HG02678 (cell line): ENCODE data around the gene RFC4.

Source experiments
- ATAC-seq: cut with Tn5 transposase; IDR thresholded peaks from one replicate; pipeline ENCODE4 v1.9.1; 2021; ENCODE audit warnings: mild to moderate bottlenecking, moderate library complexity; ENCODE audit not compliant: unreplicated experiment

The RFC4 gene

DNA sequence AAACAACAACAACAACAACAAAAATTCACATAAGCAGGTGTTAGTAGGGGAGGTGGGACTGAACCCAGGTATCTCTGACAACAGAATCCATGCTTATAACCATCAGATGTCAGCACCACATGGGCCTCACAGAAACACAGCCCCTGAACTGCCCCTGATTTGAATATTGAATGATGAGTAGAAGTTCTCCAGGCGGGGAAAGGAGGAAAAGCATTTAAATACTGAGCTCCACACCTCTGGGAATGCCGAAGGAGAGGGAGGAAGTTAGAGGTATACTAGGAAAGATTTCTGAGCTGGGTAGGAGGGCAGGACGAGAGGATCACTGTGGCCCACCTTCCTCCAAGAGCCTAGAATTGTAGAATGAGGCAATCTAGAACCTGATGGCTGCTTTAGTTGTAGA is 54.8 kb downstream of the RFC4 start:
- no peak for ATAC-seq

DNA sequence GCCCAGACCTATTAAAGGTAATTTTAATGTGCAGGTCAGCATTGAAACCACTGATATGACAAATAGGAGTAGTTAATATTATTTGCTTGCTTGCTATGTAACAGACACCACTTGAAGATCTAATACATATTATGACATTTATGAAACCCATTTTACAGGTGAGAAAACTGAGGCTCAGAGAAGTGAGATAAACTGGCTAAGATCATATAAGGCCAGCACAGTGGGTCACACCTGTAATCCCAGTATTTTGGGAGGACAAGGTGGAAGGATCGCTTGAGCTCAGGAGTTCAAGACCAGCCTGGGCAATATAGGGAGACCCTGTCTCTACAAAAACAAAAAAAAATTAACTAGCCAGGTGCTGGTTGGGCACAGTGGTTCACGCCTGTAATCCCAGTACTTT is 56.0 kb downstream of the RFC4 start:
- no peak for ATAC-seq

DNA sequence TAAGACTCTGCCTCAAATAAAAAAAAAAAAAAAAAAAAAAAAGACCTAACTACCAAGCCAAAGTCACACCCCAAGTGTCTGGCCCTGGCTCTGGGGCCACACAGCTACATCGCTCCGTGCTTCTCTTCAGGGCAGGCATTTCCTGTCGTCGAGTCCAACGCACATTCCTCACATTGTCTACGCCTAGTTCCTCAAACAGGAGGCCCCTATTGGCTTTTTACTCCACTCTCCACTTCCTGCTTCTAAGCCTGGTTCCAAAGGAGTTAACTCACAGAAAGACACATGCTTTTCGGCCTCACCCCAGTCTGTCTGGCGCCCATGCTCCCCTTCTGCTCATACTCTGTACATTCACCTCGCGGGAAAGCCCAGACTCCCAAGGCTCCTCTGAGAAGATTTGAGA is 60.3 kb downstream of the RFC4 start:
- ATAC-seq, result no peak

DNA sequence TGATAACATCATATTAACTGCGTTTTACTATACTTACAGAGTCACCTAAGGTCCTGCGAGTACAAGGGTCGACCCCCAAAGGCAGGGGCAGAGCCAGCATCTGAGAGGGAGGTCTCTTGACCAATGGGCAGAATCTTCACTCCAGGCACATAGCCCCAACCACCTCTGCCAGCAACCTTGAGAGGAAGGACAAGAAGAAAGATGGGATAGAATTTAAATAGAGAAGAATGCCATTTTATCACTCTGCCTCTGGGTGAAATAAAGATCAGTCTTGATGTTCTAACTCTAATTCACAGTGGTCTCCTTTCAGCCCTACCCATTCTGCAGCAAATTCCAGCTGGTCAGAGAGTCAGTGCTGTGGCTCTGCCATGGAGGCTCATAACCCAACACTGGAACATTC is 62.6 kb downstream of the RFC4 start:
- no peak for ATAC-seq

DNA sequence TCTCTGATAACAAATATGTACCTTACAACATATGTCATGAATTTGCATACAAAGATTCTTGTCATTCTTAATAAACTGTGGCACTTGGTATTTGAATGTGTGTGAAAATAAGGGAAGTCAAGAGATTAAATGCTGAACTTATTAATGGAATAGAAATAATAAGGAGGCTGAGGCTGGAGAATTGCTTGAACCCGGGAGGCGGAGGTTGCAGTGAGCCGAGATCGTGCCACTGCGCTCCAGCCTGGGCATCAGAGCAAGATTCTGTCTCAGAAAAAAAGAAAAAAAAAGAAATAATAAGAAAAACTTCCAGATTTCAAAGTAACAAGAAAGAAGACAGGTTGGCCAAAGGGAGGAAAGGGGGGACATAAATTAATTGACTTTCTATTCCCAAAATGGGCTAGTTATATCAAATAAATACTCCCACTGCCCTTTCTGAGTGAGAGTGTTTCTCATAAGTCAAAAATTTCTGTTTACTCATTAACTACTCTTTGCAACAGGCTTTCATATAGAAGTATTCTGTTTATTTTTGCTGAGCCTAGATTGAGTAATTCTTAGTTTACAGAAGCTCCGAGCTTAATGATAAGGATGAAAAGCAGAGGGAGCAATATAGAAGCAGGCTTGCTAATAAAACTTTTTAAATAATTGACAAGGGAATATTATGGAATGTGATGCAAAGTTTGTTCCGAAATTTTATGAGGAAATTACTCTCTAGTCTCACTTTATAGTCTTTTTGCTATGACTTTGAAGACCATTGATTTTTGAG is 63.5 kb downstream of the RFC4 start:
- no peak for ATAC-seq
